Measurements from ENCODE around the gene UQCRC2. TPM values are rescaled to one million over a fixed set of nuclear protein-coding genes. Genes with fewer than 3 reads are reported as not detected.
A peak's percentile ranks its signal among the peaks of the same experiment; 100 is the strongest.
"Not testable (repeated sequence)": the region's sequence is repeated elsewhere in the genome, so short reads cannot be mapped to it uniquely, and the experiment has no call there.

The UQCRC2 gene
- polyA plus RNA-seq, 2 of the 4 experiments (the other 2 are of a cell fraction), result 237 to 295 TPM

- DNase-seq (ENCODE audit: low read depth in 1 of 2, low spot score in 1 of 2), result no peak
- Histone ChIP-seq H3K4me1 (peaks cover 7% of the 10 kb centered on the region; the same call in 1 of the 3 replicates), H3K4me3 (no peak overlapping the region), H3K4me2 (no peak overlapping the region), H3K27ac (no peak overlapping the region), H3K9me3 (no peaks in the 10 kb centered on the region)
- CTCF ChIA-PET, result interaction anchor here (0.8 to 13.7 kb wide), 10 partner anchors 10 to 191 kb away, joined by 3 to 226 read pairs (median 6); partner anchors contain the start of gene MOSMO
- POLR2A ChIA-PET, result interaction anchor here (0.6 to 1.0 kb wide), 2 partner anchors 23 to 191 kb away, joined by 3 to 10 read pairs; no protein-coding TSS in a partner anchor
- 77% methylated on average over 7 of the region's 7 CpGs for WGBS (ENCODE audit: missing lambda C conversion rate)
- no peak for FAIRE-seq
- ATAC-seq, result no peak
- TF ChIP-seq MAX (IDR thresholded peaks at IDR 0.05) (no peak), ELK1 (IDR thresholded peaks at IDR 0.05; ENCODE audit: low read depth, low read length) (no peak), ZFP36 (IDR thresholded peaks at IDR 0.05; ENCODE audit: borderline replicate concordance, partially characterized antibody) (no peak)
These were observed 44.7 kb downstream of the UQCRC2 start for GRCh38 chr16:21997697-21998480.

GRCh38 chr16:22001591-22001990, 48.4 kb downstream of the UQCRC2 start:
- Histone ChIP-seq H3K4me3 (no peak overlapping the region), H3K4me1 (peaks cover 7% of the 10 kb centered on the region; the same call in 1 of the 3 replicates), H3K27ac (no peak overlapping the region), H3K9me3 (no peaks in the 10 kb centered on the region), H3K4me2 (peak overlapping the region; percentile 82)
- ATAC-seq (no peak), DNase-seq (ENCODE audit: low read depth in 1 of 2, low spot score in 1 of 2) (no peak), FAIRE-seq (no peak)
- ChIA-PET CTCF (interaction anchor here (0.6 to 13.7 kb wide), 33 partner anchors 9 to 186 kb away, joined by 3 to 226 read pairs (median 4); partner anchors contain the start of gene VWA3A), POLR2A (interaction anchor here (1.8 kb wide), 1 partner anchor 76 kb away, joined by 5 read pairs; no protein-coding TSS in a partner anchor)
- TF ChIP-seq, protein P1, sequence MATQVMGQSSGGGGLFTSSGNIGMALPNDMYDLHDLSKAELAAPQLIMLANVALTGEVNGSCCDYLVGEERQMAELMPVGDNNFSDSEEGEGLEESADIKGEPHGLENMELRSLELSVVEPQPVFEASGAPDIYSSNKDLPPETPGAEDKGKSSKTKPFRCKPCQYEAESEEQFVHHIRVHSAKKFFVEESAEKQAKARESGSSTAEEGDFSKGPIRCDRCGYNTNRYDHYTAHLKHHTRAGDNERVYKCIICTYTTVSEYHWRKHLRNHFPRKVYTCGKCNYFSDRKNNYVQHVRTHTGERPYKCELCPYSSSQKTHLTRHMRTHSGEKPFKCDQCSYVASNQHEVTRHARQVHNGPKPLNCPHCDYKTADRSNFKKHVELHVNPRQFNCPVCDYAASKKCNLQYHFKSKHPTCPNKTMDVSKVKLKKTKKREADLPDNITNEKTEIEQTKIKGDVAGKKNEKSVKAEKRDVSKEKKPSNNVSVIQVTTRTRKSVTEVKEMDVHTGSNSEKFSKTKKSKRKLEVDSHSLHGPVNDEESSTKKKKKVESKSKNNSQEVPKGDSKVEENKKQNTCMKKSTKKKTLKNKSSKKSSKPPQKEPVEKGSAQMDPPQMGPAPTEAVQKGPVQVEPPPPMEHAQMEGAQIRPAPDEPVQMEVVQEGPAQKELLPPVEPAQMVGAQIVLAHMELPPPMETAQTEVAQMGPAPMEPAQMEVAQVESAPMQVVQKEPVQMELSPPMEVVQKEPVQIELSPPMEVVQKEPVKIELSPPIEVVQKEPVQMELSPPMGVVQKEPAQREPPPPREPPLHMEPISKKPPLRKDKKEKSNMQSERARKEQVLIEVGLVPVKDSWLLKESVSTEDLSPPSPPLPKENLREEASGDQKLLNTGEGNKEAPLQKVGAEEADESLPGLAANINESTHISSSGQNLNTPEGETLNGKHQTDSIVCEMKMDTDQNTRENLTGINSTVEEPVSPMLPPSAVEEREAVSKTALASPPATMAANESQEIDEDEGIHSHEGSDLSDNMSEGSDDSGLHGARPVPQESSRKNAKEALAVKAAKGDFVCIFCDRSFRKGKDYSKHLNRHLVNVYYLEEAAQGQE (IDR thresholded peaks at IDR 0.05), result no peak
- no peak for TF ChIP-seq NR3C1 (IDR thresholded peaks at IDR 0.05)
- TF ChIP-seq RCOR1 (IDR thresholded peaks at IDR 0.05; ENCODE audit: low read depth, low read length), result no peak
- TF ChIP-seq, protein P2, sequence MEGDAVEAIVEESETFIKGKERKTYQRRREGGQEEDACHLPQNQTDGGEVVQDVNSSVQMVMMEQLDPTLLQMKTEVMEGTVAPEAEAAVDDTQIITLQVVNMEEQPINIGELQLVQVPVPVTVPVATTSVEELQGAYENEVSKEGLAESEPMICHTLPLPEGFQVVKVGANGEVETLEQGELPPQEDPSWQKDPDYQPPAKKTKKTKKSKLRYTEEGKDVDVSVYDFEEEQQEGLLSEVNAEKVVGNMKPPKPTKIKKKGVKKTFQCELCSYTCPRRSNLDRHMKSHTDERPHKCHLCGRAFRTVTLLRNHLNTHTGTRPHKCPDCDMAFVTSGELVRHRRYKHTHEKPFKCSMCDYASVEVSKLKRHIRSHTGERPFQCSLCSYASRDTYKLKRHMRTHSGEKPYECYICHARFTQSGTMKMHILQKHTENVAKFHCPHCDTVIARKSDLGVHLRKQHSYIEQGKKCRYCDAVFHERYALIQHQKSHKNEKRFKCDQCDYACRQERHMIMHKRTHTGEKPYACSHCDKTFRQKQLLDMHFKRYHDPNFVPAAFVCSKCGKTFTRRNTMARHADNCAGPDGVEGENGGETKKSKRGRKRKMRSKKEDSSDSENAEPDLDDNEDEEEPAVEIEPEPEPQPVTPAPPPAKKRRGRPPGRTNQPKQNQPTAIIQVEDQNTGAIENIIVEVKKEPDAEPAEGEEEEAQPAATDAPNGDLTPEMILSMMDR (IDR thresholded peaks at IDR 0.05), result no peak
- no peak for TF ChIP-seq FOXS1 (CRISPR knock-in tag; IDR thresholded peaks at IDR 0.05)
- TF ChIP-seq ELK1 (IDR thresholded peaks at IDR 0.05; ENCODE audit: low read depth, low read length), result no peak
- no peak for TF ChIP-seq SMC3 (IDR thresholded peaks at IDR 0.05)
- no peak for TF ChIP-seq BCL3 (IDR thresholded peaks at IDR 0.05)
- TF ChIP-seq TFCP2L1 (CRISPR knock-in tag; IDR thresholded peaks at IDR 0.05), result no peak
- TF ChIP-seq EP300 (IDR thresholded peaks at IDR 0.05), result no peak
- no peak for TF ChIP-seq RNF2 (IDR thresholded peaks at IDR 0.05; ENCODE audit: borderline replicate concordance, low read depth)
- TF ChIP-seq NPAS2 (CRISPR knock-in tag; IDR thresholded peaks at IDR 0.05; ENCODE audit: borderline replicate concordance), result no peak
- 29% methylated on average over 1 of the region's 1 CpG for WGBS (ENCODE audit: missing lambda C conversion rate)

DNA sequence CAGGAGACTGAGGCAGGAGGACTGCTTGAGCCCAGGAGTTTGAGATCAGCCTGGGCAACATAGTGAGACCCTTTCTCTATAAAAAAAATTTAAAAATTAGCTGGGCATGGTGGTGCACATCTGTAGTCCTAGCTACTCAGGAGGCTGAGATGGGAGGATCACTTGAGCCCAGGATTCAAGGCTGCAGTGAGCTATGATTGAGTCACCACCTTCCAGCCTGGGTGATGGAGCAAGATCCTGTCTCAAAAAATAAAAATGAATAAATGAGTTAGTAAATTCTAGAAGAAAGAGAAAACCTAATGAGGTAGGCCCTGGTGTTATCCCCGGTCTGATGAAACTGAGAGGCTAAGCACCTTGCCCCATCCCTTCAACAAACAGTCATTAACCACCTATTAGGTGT, 48.9 kb downstream of the UQCRC2 start:
- not testable (repeated sequence) for ATAC-seq; H3K4me3 ChIP-seq; FAIRE-seq; H3K4me2 ChIP-seq; H3K27ac ChIP-seq; H3K9me3 ChIP-seq; DNase-seq (ENCODE audit: low read depth in 1 of 2, low spot score in 1 of 2)
- ChIA-PET CTCF (interaction anchor here (0.6 to 13.7 kb wide), 36 partner anchors 8 to 186 kb away, joined by 3 to 226 read pairs (median 4); partner anchors contain the start of gene VWA3A), POLR2A (interaction anchor here (1.8 kb wide), 1 partner anchor 76 kb away, joined by 5 read pairs; no protein-coding TSS in a partner anchor)
- WGBS (ENCODE audit: missing lambda C conversion rate), result 82% methylated on average over 1 of the region's 1 CpG
- peaks cover 10% of the 10 kb centered on the region; the same call in 2 of the 3 replicates for H3K4me1 ChIP-seq
